Measurements from ENCODE around the gene MLANA. TPM values are rescaled to one million over a fixed set of nuclear protein-coding genes. Genes with fewer than 3 reads are reported as not detected.

MLANA gene
- total RNA-seq, 1 donor from 2014 or later: not detected

- Histone ChIP-seq H3K9me3 (replicated peaks) (no peaks in the 10 kb centered on the region), H3K4me3 (no peak overlapping the region), H3K36me3 (no peaks in the 10 kb centered on the region), H3K4me1 (no peaks in the 10 kb centered on the region), H3K27ac (replicated peaks) (no peak overlapping the region), H3K27me3 (ENCODE audit: low read depth) (no peaks in the 10 kb centered on the region)
- no peak for TF ChIP-seq CTCF (IDR thresholded peaks at IDR 0.05; ENCODE audit: borderline replicate concordance)
- intact Hi-C loops (cut with micrococcal nuclease): loop anchor here (10.0 kb wide), 1 partner anchor 421 kb away; no protein-coding TSS in a partner anchor
- DNase-seq: no peak
These were observed 6.5 kb upstream of the MLANA start for GRCh38 chr9:5884191-5884590.

- Histone ChIP-seq H3K4me1 (no peaks in the 10 kb centered on the region), H3K27me3 (ENCODE audit: low read depth) (no peaks in the 10 kb centered on the region), H3K36me3 (no peaks in the 10 kb centered on the region), H3K27ac (replicated peaks) (no peak overlapping the region), H3K4me3 (no peak overlapping the region), H3K9me3 (replicated peaks) (no peaks in the 10 kb centered on the region)
- peak; percentile 62 for DNase-seq
- TF ChIP-seq CTCF (IDR thresholded peaks at IDR 0.05; ENCODE audit: borderline replicate concordance): peak; percentile 91
- intact Hi-C loops (cut with micrococcal nuclease): loop anchor here (2.0 to 10.0 kb wide), 2 partner anchors 168 to 418 kb away; no protein-coding TSS in a partner anchor
These were observed 4.4 kb upstream of the MLANA start for GRCh38 chr9:5886114-5886939.

- Histone ChIP-seq H3K4me1 (peaks cover 7% of the 10 kb centered on the region), H3K27ac (replicated peaks) (no peak overlapping the region), H3K9me3 (replicated peaks) (no peaks in the 10 kb centered on the region), H3K4me3 (no peak overlapping the region), H3K36me3 (no peaks in the 10 kb centered on the region), H3K27me3 (ENCODE audit: low read depth) (no peaks in the 10 kb centered on the region)
- DNase-seq: no peak
- no peak for TF ChIP-seq CTCF (IDR thresholded peaks at IDR 0.05; ENCODE audit: borderline replicate concordance)
- intact Hi-C loops (cut with micrococcal nuclease): no loop called here
These were observed 1.9 kb downstream of the MLANA start for GRCh38 chr9:5892456-5893133.

GRCh38 chr9:5893134-5893505 is 2.4 kb downstream of the MLANA start:
- TF ChIP-seq CTCF (IDR thresholded peaks at IDR 0.05; ENCODE audit: borderline replicate concordance): no peak
- Histone ChIP-seq H3K27me3 (ENCODE audit: low read depth) (no peaks in the 10 kb centered on the region), H3K36me3 (no peaks in the 10 kb centered on the region), H3K27ac (replicated peaks) (no peak overlapping the region), H3K4me1 (peaks cover 7% of the 10 kb centered on the region), H3K4me3 (no peak overlapping the region), H3K9me3 (replicated peaks) (no peaks in the 10 kb centered on the region)
- intact Hi-C loops (cut with micrococcal nuclease): no loop called here
- DNase-seq: no peak

- no peaks in the 10 kb centered on the region for H3K9me3 ChIP-seq (replicated peaks)
- H3K4me1 ChIP-seq: peaks cover 7% of the 10 kb centered on the region
- intact Hi-C loops (cut with micrococcal nuclease): no loop called here
- H3K27ac ChIP-seq (replicated peaks): no peak overlapping the region
- H3K4me3 ChIP-seq: no peak overlapping the region
- peaks cover 2% of the 10 kb centered on the region for H3K36me3 ChIP-seq
- no peaks in the 10 kb centered on the region for H3K27me3 ChIP-seq (ENCODE audit: low read depth)
- TF ChIP-seq CTCF (IDR thresholded peaks at IDR 0.05; ENCODE audit: borderline replicate concordance): no peak
- DNase-seq: no peak
These were observed 3.0 kb downstream of the MLANA start for GRCh38 chr9:5893591-5894236.
